HepG2 (cell line): ENCODE data around the gene TECPR1. TPM values are rescaled to one million over a fixed set of nuclear protein-coding genes. Genes with fewer than 3 reads are reported as not detected.

ENCODE experiments used
- GMEB1 ChIP-seq: sonication (generic); formaldehyde crosslinking; IDR thresholded peaks from 2 replicates; pipeline ENCODE4 v1.5.1; 2020; ENCODE audit warnings: missing genetic modification reagents, mild to moderate bottlenecking, borderline replicate concordance
- KAT2B ChIP-seq: fragments of 150-350 bp; IDR thresholded peaks from 2 replicates; pipeline ENCODE4 v1.6.1; 2014; ENCODE audit warnings: low read depth, low read length, borderline replicate concordance
- MAZ ChIP-seq, 2 experiments: sonication (generic) in 1 of 2; formaldehyde crosslinking in 1 of 2; IDR thresholded peaks; 2 replicates each; pipeline versions ENCODE4 v1.5.0 to v1.6.1; 2012 to 2020; ENCODE audit warnings: low read depth in 2 of 2, mild to moderate bottlenecking in 2 of 2, borderline replicate concordance in 1 of 2, improper control_type of control experiment in 1 of 2, low read length in 1 of 2, missing genetic modification reagents in 1 of 2, moderate library complexity in 1 of 2
- NCOR1 ChIP-seq: fragments of 200-600 bp; sonication (generic); IDR thresholded peaks from 2 replicates; pipeline ENCODE4 v1.7.0; 2017; ENCODE audit warnings: antibody characterized with exemption, low read length, borderline replicate concordance
- RNF2 ChIP-seq: fragments of 450-650 bp; conservative IDR thresholded peaks from 2 replicates; pipeline ENCODE4 v1.6.1; 2016; ENCODE audit warnings: low read depth
- SIN3B ChIP-seq: fragments of 150-350 bp; IDR thresholded peaks from 2 replicates; pipeline ENCODE4 v1.6.1; 2014; ENCODE audit warnings: low read length
- SOX6 ChIP-seq, 2 experiments: fragments of 450-650 bp in 1 of 2; sonication (generic) in 1 of 2; formaldehyde crosslinking in 1 of 2; IDR thresholded peaks; 2 replicates each; pipeline versions ENCODE4 v1.4.0 to v1.6.1; 2017 to 2020; ENCODE audit warnings: antibody characterized with exemption in 1 of 2, mild to moderate bottlenecking in 1 of 2, missing genetic modification reagents in 1 of 2
- TEAD3 ChIP-seq: optimal IDR thresholded peaks from 2 replicates; pipeline ENCODE3; 2016; ENCODE audit warnings: borderline replicate concordance
- THAP11 ChIP-seq: IDR thresholded peaks from 2 replicates; pipeline ENCODE4 v1.6.1; 2016; ENCODE audit warnings: missing biosample characterization, missing genetic modification reagents
- ZFY ChIP-seq: sonication (generic); formaldehyde crosslinking; IDR thresholded peaks from 2 replicates; pipeline ENCODE4 v1.4.0; 2020; ENCODE audit warnings: missing genetic modification reagents
- ZNF180 ChIP-seq: sonication (generic); formaldehyde crosslinking; IDR thresholded peaks from 2 replicates; pipeline ENCODE4 v1.4.0; 2020; ENCODE audit warnings: low read depth, missing genetic modification reagents, borderline replicate concordance
- ZNF292 ChIP-seq: sonication (generic); formaldehyde crosslinking; IDR thresholded peaks from 2 replicates; pipeline ENCODE4 v1.8.1; 2022; ENCODE audit warnings: mild to moderate bottlenecking, low read depth, missing genetic modification reagents, borderline replicate concordance
- ZNF552 ChIP-seq: sonication (generic); formaldehyde crosslinking; IDR thresholded peaks from 2 replicates; pipeline ENCODE4 v1.9.0; 2022; ENCODE audit warnings: missing genetic modification reagents, mild to moderate bottlenecking, borderline replicate concordance
- ZNF570 ChIP-seq: sonication (generic); formaldehyde crosslinking; IDR thresholded peaks from 2 replicates; pipeline ENCODE4 v1.4.0; 2020; ENCODE audit warnings: mild to moderate bottlenecking, missing genetic modification reagents, borderline replicate concordance
- ZNF652 ChIP-seq: IDR thresholded peaks from 2 replicates; pipeline ENCODE4 v1.6.1; 2016; ENCODE audit warnings: low read depth, borderline replicate concordance
- ZNF724P ChIP-seq: sonication (generic); formaldehyde crosslinking; IDR thresholded peaks from 2 replicates; pipeline ENCODE4 v1.8.0; 2022; ENCODE audit warnings: missing genetic modification reagents, borderline replicate concordance
- ZNF777 ChIP-seq: sonication (generic); formaldehyde crosslinking; IDR thresholded peaks from 2 replicates; pipeline ENCODE4 v1.4.0; 2020; ENCODE audit warnings: missing genetic modification reagents
- ZNF83 ChIP-seq: sonication (generic); formaldehyde crosslinking; IDR thresholded peaks from 2 replicates; pipeline ENCODE4 v1.4.0; 2020; ENCODE audit warnings: missing genetic modification reagents, mild to moderate bottlenecking, borderline replicate concordance
- polyA plus RNA-seq, 8 experiments: library from polyadenylated mRNA; depleted of rRNA in 3 of 8; stranded (reverse) in 7 of 8; unstranded in 1 of 8; fragments of >200 nt; fragmentation: Illumina TruSeq in 4 of 8; extraction: Trizol in 4 of 8; gene quantifications; 2 replicates each; pipeline versions ENCODE4 v1.2.1 to v1.2.3, GENCODE V29; 2011 to 2016; ENCODE audit warnings: low read depth in 4 of 8, missing spikeins in 1 of 8, mixed read lengths in 1 of 8; ENCODE audit not compliant: insufficient read depth in 1 of 8
- total RNA-seq, 5 experiments: library from RNA; depleted of rRNA; stranded (reverse); fragments of >200 nt; fragmentation: Illumina TruSeq; extraction: Trizol; gene quantifications; 2 replicates each; pipeline ENCODE4 v1.2.3, GENCODE V29; 2016; ENCODE audit warnings: low read depth in 1 of 5
- TF ChIP-seq, protein P1 (sequence below): sonication (generic); formaldehyde crosslinking; IDR thresholded peaks from 2 replicates; pipeline ENCODE4 v1.5.0; 2020; ENCODE audit warnings: mild to moderate bottlenecking, missing genetic modification reagents
- TF ChIP-seq, protein P2 (sequence below): sonication (generic); formaldehyde crosslinking; IDR thresholded peaks from 2 replicates; pipeline ENCODE4 v1.8.1; 2023; ENCODE audit warnings: mild to moderate bottlenecking, missing genetic modification reagents
- TF ChIP-seq, protein P3 (sequence below): sonication (generic); formaldehyde crosslinking; IDR thresholded peaks from 2 replicates; pipeline ENCODE4 v1.4.0; 2020; ENCODE audit warnings: mild to moderate bottlenecking, missing genetic modification reagents

Gene TECPR1
- total and polyA plus RNA-seq, 2 of the 13 experiments (the other 11 are each of a cell fraction or from before 2014, with no cell fraction given), result 2.3 to 6.3 TPM

GRCh38 chr7:98252425-98253054 lies 508 bp upstream of the TECPR1 start (continued):
- TF ChIP-seq RNF2, result no peak; the same call in 1 of the 2 replicates
- TF ChIP-seq SOX6 (IDR thresholded peaks at IDR 0.05), result no peak
- TF ChIP-seq SOX6 (CRISPR knock-in tag; IDR thresholded peaks at IDR 0.05), result no peak
- TF ChIP-seq KAT2B, result no peak
- peak; percentile 65; the same call in 1 of the 2 replicates for TF ChIP-seq GMEB1 (CRISPR knock-in tag)
- TF ChIP-seq MAZ (IDR thresholded peaks at IDR 0.05; ENCODE audit: borderline replicate concordance, low read depth, low read length), result no peak
- TF ChIP-seq MAZ (CRISPR knock-in tag; IDR thresholded peaks at IDR 0.05; ENCODE audit: low read depth), result 0 out of 2 replicates have a peak, but pooled peaks have one; percentile 9
- no peak for TF ChIP-seq ZNF652
- TF ChIP-seq, protein P1, sequence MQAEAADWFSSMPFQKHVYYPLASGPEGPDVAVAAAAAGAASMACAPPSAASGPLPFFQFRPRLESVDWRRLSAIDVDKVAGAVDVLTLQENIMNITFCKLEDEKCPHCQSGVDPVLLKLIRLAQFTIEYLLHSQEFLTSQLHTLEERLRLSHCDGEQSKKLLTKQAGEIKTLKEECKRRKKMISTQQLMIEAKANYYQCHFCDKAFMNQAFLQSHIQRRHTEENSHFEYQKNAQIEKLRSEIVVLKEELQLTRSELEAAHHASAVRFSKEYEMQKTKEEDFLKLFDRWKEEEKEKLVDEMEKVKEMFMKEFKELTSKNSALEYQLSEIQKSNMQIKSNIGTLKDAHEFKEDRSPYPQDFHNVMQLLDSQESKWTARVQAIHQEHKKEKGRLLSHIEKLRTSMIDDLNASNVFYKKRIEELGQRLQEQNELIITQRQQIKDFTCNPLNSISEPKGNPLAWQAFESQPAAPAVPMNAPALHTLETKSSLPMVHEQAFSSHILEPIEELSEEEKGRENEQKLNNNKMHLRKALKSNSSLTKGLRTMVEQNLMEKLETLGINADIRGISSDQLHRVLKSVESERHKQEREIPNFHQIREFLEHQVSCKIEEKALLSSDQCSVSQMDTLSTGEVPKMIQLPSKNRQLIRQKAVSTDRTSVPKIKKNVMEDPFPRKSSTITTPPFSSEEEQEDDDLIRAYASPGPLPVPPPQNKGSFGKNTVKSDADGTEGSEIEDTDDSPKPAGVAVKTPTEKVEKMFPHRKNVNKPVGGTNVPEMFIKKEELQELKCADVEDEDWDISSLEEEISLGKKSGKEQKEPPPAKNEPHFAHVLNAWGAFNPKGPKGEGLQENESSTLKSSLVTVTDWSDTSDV (CRISPR knock-in tag), result no peak
- no peak for TF ChIP-seq TEAD3
- TF ChIP-seq, protein P2, sequence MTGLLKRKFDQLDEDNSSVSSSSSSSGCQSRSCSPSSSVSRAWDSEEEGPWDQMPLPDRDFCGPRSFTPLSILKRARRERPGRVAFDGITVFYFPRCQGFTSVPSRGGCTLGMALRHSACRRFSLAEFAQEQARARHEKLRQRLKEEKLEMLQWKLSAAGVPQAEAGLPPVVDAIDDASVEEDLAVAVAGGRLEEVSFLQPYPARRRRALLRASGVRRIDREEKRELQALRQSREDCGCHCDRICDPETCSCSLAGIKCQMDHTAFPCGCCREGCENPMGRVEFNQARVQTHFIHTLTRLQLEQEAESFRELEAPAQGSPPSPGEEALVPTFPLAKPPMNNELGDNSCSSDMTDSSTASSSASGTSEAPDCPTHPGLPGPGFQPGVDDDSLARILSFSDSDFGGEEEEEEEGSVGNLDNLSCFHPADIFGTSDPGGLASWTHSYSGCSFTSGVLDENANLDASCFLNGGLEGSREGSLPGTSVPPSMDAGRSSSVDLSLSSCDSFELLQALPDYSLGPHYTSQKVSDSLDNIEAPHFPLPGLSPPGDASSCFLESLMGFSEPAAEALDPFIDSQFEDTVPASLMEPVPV (CRISPR knock-in tag), result no peak
- peak; percentile 62; the same call in 1 of the 2 replicates for TF ChIP-seq NCOR1
- TF ChIP-seq, protein P3, sequence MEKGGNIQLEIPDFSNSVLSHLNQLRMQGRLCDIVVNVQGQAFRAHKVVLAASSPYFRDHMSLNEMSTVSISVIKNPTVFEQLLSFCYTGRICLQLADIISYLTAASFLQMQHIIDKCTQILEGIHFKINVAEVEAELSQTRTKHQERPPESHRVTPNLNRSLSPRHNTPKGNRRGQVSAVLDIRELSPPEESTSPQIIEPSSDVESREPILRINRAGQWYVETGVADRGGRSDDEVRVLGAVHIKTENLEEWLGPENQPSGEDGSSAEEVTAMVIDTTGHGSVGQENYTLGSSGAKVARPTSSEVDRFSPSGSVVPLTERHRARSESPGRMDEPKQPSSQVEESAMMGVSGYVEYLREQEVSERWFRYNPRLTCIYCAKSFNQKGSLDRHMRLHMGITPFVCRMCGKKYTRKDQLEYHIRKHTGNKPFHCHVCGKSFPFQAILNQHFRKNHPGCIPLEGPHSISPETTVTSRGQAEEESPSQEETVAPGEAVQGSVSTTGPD, result no peak
- TF ChIP-seq ZNF83 (CRISPR knock-in tag), result no peak
- no peak for TF ChIP-seq ZNF292 (CRISPR knock-in tag)
- TF ChIP-seq ZNF777 (CRISPR knock-in tag), result 0 out of 2 replicates have a peak, but pooled peaks have one; percentile 7
- TF ChIP-seq THAP11 (CRISPR knock-in tag), result peak; percentile 21; the same call in 1 of the 2 replicates
- no peak for TF ChIP-seq ZNF570 (CRISPR knock-in tag)
- no peak for TF ChIP-seq SIN3B
- peak; percentile 12 for TF ChIP-seq ZFY (CRISPR knock-in tag)
- TF ChIP-seq ZNF724P (CRISPR knock-in tag), result peak; percentile 65; the same call in 1 of the 2 replicates
- no peak for TF ChIP-seq ZNF552
- TF ChIP-seq ZNF180 (CRISPR knock-in tag), result no peak
